CD4-positive, alpha-beta T cell (primary cell): ENCODE data around the gene CSF1R. TPM values are rescaled to one million over a fixed set of nuclear protein-coding genes. Genes with fewer than 3 reads are reported as not detected.

Source experiments
- ATAC-seq: fragments of 200-7000 bp; cut with Tn5 transposase; one replicate; pipeline ENCODE4 v1.10.0; 2022; ENCODE audit warnings: mild to moderate bottlenecking; ENCODE audit not compliant: poor library complexity
- CTCF ChIA-PET: fragments of 350-600 bp; sonication (Branson Sonifier 250); formaldehyde crosslinking; loops from one replicate; lab custom pipeline; 2021; ENCODE audit warnings: antibody characterized with exemption, inconsistent platforms; lab: Charles Lee
- POLR2A ChIA-PET: fragments of 350-600 bp; sonication (Branson Sonifier 250); formaldehyde crosslinking; loops from one replicate; lab custom pipeline; 2021; ENCODE audit warnings: antibody characterized with exemption, inconsistent platforms; lab: Charles Lee
- DNase-seq, 14 experiments: peaks; one replicate each; pipeline ENCODE4 v3.0.0-alpha.2; 2013 to 2020; ENCODE audit warnings: mixed read lengths in 2 of 14
- H3K27ac ChIP-seq, 2 donors: one replicate each; pipeline versions ENCODE4 v1.5.1 to v1.7.0; 2013; ENCODE audit warnings: low read length in 2 of 2, low read depth in 1 of 2, mild to moderate bottlenecking in 1 of 2
- H3K27me3 ChIP-seq, 2 experiments: 1 replicate in 1 of 2; 2 replicates in 1 of 2; pipeline versions ENCODE4 v1.6.1 to v1.7.0; 2013; ENCODE audit warnings: low read length in 2 of 2, control low read depth in 1 of 2, mild to moderate bottlenecking in 1 of 2, moderate library complexity in 1 of 2; ENCODE audit not compliant: insufficient read depth in 2 of 2, control insufficient read depth in 1 of 2
- H3K36me3 ChIP-seq: one replicate; pipeline ENCODE4 v1.6.1; 2013; ENCODE audit warnings: low read length, control low read depth; ENCODE audit not compliant: insufficient read depth
- H3K4me1 ChIP-seq: one replicate; pipeline ENCODE4 v1.6.1; 2013; ENCODE audit warnings: low read length, control low read depth; ENCODE audit not compliant: insufficient read depth
- H3K4me3 ChIP-seq: one replicate; pipeline ENCODE4 v1.5.1; 2013; ENCODE audit warnings: mild to moderate bottlenecking, low read length, moderate library complexity
- H3K9me3 ChIP-seq, 2 experiments: 1 replicate in 1 of 2; 2 replicates in 1 of 2; pipeline versions ENCODE4 v1.6.1 to v1.7.0; 2013; ENCODE audit warnings: low read length in 2 of 2, mild to moderate bottlenecking in 2 of 2, control low read depth in 1 of 2, moderate library complexity in 1 of 2; ENCODE audit not compliant: control insufficient read depth in 1 of 2, insufficient read depth in 1 of 2
- H3K27ac Mint-ChIP-seq: one replicate; pipeline ENCODE4 v1.8.0; 2020; ENCODE audit warnings: mixed read lengths
- H3K27me3 Mint-ChIP-seq: one replicate; pipeline ENCODE4 v1.8.0; 2021; ENCODE audit warnings: mixed read lengths
- H3K36me3 Mint-ChIP-seq: one replicate; pipeline ENCODE4 v1.8.0; 2021; ENCODE audit warnings: low read depth, mixed read lengths
- H3K4me1 Mint-ChIP-seq: one replicate; pipeline ENCODE4 v1.8.0; 2021; ENCODE audit warnings: low read depth, mixed read lengths
- H3K4me3 Mint-ChIP-seq: one replicate; pipeline ENCODE4 v1.8.0; 2020; ENCODE audit warnings: mild to moderate bottlenecking, mixed read lengths
- H3K9me3 Mint-ChIP-seq: one replicate; pipeline ENCODE4 v1.8.0; 2020; ENCODE audit warnings: mixed read lengths
- CTCF ChIP-seq: fragments of 200-600 bp; IDR thresholded peaks from one replicate; pipeline ENCODE4 v1.8.0; 2022; ENCODE audit warnings: antibody characterized with exemption, mild to moderate bottlenecking
- intact Hi-C, 2 experiments: fragments of 100-400 bp; cut with DNase I in 1 of 2; cut with micrococcal nuclease in 1 of 2; formaldehyde crosslinking; loops; one replicate each; pipeline versions ENCODE4 v1.15.1 to v1.9.0; 2023 to 2025; cut with DNase I, micrococcal nuclease
- total RNA-seq, 174 experiments: library from RNA in 2 of 174; stranded (reverse) in 2 of 174; gene quantifications; one replicate each; pipeline ENCODE4 v1.2.3 and lab custom pipeline; 2021 to 2026

CSF1R gene
- total RNA-seq, 2 experiments from 2014 or later, result 0.45 to 0.52 TPM

GRCh38 chr5:150113047-150113744 lies 26.8 kb upstream of the CSF1R start:
- intact Hi-C loops, result no loop called here
- Mint-ChIP-seq H3K4me3 (no peak overlapping the region), H3K9me3 (no peaks in the 10 kb centered on the region), H3K27ac (no peak overlapping the region), H3K4me1 (no peaks in the 10 kb centered on the region), H3K36me3 (no peaks in the 10 kb centered on the region), H3K27me3 (no peaks in the 10 kb centered on the region)
- no peaks in the 10 kb centered on the region for H3K36me3 ChIP-seq
- H3K4me3 ChIP-seq, result no peak overlapping the region
- no peaks in the 10 kb centered on the region for H3K4me1 ChIP-seq
- H3K27ac ChIP-seq, result no peak overlapping the region
- peaks cover 0 to 3% of the 10 kb centered on the region in 2 experiments for H3K27me3 ChIP-seq
- ChIA-PET POLR2A (no interaction called here), CTCF (no interaction called here)
- H3K9me3 ChIP-seq, result no peaks in the 10 kb centered on the region
- TF ChIP-seq CTCF, result no peak
- DNase-seq (peak in 1 of 14 experiments; percentile 16), ATAC-seq (no peak)

GRCh38 chr5:150112201-150113046 lies 26.1 kb upstream of the CSF1R start:
- Histone ChIP-seq H3K4me3 (no peak overlapping the region), H3K27me3 (peaks cover 0 to 3% of the 10 kb centered on the region in 2 experiments), H3K4me1 (no peaks in the 10 kb centered on the region), H3K36me3 (no peaks in the 10 kb centered on the region), H3K9me3 (no peaks in the 10 kb centered on the region), H3K27ac (no peak overlapping the region)
- Mint-ChIP-seq H3K36me3 (no peaks in the 10 kb centered on the region), H3K4me3 (no peak overlapping the region), H3K9me3 (no peaks in the 10 kb centered on the region), H3K27ac (no peak overlapping the region), H3K4me1 (no peaks in the 10 kb centered on the region), H3K27me3 (no peaks in the 10 kb centered on the region)
- no peak for TF ChIP-seq CTCF
- ChIA-PET CTCF (interaction anchor here (0.5 kb wide), 1 partner anchor 1731 kb away, joined by 3 read pairs; no protein-coding TSS in a partner anchor), POLR2A (no interaction called here)
- DNase-seq (peak in 1 of 14 experiments; percentile 35), ATAC-seq (no peak)
- intact Hi-C loops, result no loop called here

- no peaks in the 10 kb centered on the region for H3K36me3 ChIP-seq
- TF ChIP-seq CTCF, result no peak
- ATAC-seq, result no peak
- DNase-seq, result peak in 1 of 14 experiments; percentile 2
- no peaks in the 10 kb centered on the region for H3K9me3 ChIP-seq
- no peak overlapping the region for H3K4me3 ChIP-seq
- intact Hi-C loops, result no loop called here
- H3K27me3 ChIP-seq, result peaks cover 0 to 3% of the 10 kb centered on the region in 2 experiments
- Mint-ChIP-seq H3K36me3 (no peaks in the 10 kb centered on the region), H3K27me3 (no peaks in the 10 kb centered on the region), H3K27ac (no peak overlapping the region), H3K4me3 (no peak overlapping the region), H3K9me3 (no peaks in the 10 kb centered on the region), H3K4me1 (no peaks in the 10 kb centered on the region)
- ChIA-PET CTCF (no interaction called here), POLR2A (no interaction called here)
- H3K27ac ChIP-seq, result no peak overlapping the region
- no peaks in the 10 kb centered on the region for H3K4me1 ChIP-seq
These were observed 24.8 kb upstream of the CSF1R start for GRCh38 chr5:150111122-150111521.
